GM19099 (cell line): ENCODE measurements around the gene DRAXIN.

Experiments used
- POLR2A ChIP-seq: IDR thresholded peaks from 3 replicates; pipeline ENCODE4 v1.6.1; 2011; ENCODE audit warnings: low read depth; ENCODE audit not compliant: insufficient read length; ENCODE audit errors: extremely low read depth

Gene DRAXIN

GRCh38 chr1:11693024-11693590, 1.6 kb downstream of the DRAXIN start:
- no peak for TF ChIP-seq POLR2A

GRCh38 chr1:11693917-11694316, 2.4 kb downstream of the DRAXIN start:
- TF ChIP-seq POLR2A, result no peak

GRCh38 chr1:11695861-11696260, 4.4 kb downstream of the DRAXIN start:
- no peak for TF ChIP-seq POLR2A

GRCh38 chr1:11697188-11697892, 5.8 kb downstream of the DRAXIN start:
- TF ChIP-seq POLR2A, result no peak

GRCh38 chr1:11697893-11698210, 6.3 kb downstream of the DRAXIN start:
- no peak for TF ChIP-seq POLR2A

- no peak for TF ChIP-seq POLR2A
Observed at GRCh38 chr1:11700601-11701467, 9.3 kb downstream of the DRAXIN start.

GRCh38 chr1:11701551-11701961, 10.0 kb downstream of the DRAXIN start:
- TF ChIP-seq POLR2A, result no peak

GRCh38 chr1:11701981-11702803, 10.7 kb downstream of the DRAXIN start:
- TF ChIP-seq POLR2A, result no peak

- TF ChIP-seq POLR2A, result no peak
Observed at GRCh38 chr1:11703357-11704193, 12.1 kb downstream of the DRAXIN start.

GRCh38 chr1:11704194-11704529, 12.7 kb downstream of the DRAXIN start:
- no peak for TF ChIP-seq POLR2A

GRCh38 chr1:11704691-11705475, 13.4 kb downstream of the DRAXIN start:
- no peak for TF ChIP-seq POLR2A

- no peak for TF ChIP-seq POLR2A
Observed at GRCh38 chr1:11705596-11705995, 14.1 kb downstream of the DRAXIN start.

- TF ChIP-seq POLR2A, result no peak
Observed at GRCh38 chr1:11706292-11706691, 14.8 kb downstream of the DRAXIN start.
